NCI-H1417 (cell line): Measurements from ENCODE around the gene SMIM20.
A peak's percentile ranks its signal among the peaks of the same experiment; 100 is the strongest.

Source experiments
- DNase-seq, 3 experiments: peaks; one replicate each; lab custom pipeline; 2025; lab: John Stamatoyannopoulos, UW

The SMIM20 gene

GRCh38 chr4:25926462-25926861 is 12.4 kb downstream of the SMIM20 start:
- DNase-seq, result peak; percentile 64 to 89 (median 70)

- peak; percentile 22 to 90 (median 48) for DNase-seq
Observed at GRCh38 chr4:25927361-25928195, 13.6 kb downstream of the SMIM20 start.

- DNase-seq, result peak; percentile 55 to 89 (median 61)
Observed at GRCh38 chr4:25928379-25929297, 14.6 kb downstream of the SMIM20 start.

- DNase-seq, result peak in 2 of 3 experiments; percentile 37 to 73
Observed at GRCh38 chr4:25929298-25929686, 15.3 kb downstream of the SMIM20 start.

- no peak for DNase-seq
Observed at GRCh38 chr4:25930731-25931354, 16.8 kb downstream of the SMIM20 start.

GRCh38 chr4:25936696-25937095 is 22.7 kb downstream of the SMIM20 start:
- DNase-seq, result no peak

GRCh38 chr4:25937801-25938200 is 23.8 kb downstream of the SMIM20 start:
- DNase-seq, result no peak

DNA sequence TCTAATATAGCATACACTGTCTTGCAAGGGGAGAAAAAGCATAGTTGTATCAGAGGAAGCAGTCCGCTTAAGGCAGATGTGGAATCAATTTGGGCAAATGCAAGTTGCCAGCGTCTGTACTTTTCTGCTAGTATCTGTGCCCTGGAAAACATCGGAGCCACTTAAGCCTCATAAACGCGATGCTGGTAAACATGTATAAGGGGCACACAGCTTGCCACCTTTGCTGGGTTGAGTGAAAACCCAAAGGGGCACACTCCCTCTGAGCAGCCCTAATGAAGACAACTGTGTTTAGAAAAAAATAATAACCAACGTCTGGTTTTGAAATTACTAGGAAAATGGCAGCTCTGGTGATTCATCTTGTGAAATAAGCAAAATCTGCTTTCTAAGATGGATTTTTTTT is 24.3 kb downstream of the SMIM20 start:
- no peak for DNase-seq

DNA sequence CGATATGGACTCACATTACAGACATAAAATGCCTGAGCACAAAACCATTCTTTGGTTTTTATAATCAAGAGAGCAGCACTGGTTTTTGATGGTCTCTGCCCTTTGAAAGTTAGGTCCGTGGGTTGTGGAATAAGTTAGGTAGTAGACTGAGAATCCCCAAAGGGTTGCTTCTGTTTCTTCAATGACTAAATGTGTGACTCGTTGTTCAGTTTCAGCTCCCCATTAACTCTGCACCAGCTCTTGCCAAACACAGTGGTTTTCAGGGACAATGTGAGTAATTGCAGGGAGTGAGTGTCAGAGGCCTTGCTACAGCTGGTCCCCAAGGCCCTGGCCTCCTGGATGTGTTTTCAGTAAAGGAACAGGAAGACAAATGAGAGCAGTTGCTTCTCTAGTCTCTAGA is 24.8 kb downstream of the SMIM20 start:
- peak in 1 of 3 experiments; percentile 8 for DNase-seq

DNA sequence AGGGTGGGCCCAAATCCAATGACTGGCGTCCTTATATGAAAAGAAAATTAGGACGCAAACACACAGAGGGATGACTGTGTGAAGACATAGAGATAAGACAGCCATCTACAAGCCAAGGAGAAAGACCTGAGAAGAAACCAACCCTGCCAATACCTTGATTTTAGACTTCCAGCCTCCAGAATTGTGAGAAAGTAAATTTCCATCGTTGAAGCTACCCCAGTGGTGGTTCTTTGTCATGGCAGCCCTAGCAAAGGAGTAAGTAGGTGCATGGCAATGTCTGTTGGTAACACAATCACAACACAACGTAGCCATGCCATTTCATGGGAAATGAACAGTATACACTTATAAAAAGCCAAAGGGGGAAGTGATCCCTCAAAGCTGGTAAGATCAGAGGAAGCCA is 25.3 kb downstream of the SMIM20 start:
- DNase-seq, result no peak

DNA sequence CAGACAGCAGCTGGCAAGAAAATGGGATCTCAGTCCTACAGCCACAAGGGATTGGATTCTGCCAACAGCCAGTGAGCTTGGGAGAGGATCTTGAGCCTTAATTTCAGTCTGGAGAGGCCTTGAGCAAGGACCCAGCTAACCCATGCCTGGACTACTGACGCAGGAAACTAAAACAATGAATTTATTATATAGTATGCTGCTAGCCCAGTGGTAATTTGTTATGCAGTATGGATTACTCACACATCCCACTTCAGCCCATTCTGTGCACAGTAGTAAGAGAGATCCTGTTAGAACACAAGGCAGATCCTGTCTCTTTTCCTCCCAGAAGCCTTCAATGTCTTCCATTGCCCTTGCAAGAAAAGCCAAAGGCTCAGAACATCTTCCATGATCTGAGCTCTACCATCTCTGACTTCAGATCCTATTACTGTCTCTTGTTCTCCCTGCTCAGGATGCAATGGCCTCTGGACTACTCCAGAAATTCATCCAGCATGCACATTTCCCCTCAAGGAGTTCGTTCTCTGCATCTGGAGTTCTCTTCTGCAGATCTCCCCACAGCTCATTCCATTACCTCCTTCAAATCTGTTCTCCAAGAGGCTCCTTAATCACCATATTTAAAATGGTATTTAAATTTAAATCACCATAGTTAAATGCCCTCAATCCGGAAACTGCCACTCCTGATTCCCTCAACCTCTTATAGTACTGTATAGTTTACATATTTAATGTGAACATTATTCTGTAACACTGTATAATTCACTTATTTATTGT is 27.6 kb downstream of the SMIM20 start:
- no peak for DNase-seq

GRCh38 chr4:25943312-25943711 is 29.3 kb downstream of the SMIM20 start:
- no peak for DNase-seq

DNA sequence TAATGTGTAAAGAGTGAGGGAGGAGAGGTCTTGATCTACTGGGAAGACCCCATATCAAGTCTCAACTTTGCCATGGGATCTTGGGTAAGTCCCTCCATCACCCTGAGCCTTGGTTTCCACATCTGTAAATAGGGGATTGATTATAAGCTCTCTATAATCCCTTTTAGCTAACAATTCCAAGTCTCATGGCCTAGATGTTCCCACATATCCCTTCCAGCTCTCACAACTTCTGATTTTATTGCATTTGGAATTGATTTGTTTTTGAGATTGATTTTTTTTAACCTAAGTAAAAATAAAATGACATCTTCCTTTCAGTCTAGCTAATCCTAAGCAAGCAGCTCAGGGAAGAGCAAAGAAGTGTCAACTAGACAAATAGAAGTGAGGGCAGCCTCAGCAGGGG is 29.8 kb downstream of the SMIM20 start:
- DNase-seq, result no peak

DNA sequence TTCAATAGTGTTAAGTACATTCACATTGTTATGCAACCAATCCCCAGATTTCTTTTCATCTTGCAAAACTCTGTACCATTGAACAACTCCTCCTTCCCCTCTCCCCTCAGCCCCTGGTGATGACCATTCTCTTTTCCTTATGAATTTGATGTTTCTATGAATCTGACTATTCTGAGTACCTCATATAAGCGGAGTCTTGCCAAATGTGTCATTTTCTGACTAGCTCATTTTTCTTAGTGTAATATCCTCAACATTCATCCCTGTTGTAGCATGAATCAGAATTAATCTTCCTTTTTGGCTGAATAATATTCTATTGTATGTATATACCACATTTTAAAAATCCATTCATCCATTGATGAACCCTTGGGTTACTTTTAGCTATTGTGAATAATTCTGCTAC is 34.0 kb downstream of the SMIM20 start:
- DNase-seq, result no peak

- DNase-seq, result peak in 2 of 3 experiments; percentile 41 to 75
Observed at GRCh38 chr4:25949173-25949748, 35.2 kb downstream of the SMIM20 start.

DNA sequence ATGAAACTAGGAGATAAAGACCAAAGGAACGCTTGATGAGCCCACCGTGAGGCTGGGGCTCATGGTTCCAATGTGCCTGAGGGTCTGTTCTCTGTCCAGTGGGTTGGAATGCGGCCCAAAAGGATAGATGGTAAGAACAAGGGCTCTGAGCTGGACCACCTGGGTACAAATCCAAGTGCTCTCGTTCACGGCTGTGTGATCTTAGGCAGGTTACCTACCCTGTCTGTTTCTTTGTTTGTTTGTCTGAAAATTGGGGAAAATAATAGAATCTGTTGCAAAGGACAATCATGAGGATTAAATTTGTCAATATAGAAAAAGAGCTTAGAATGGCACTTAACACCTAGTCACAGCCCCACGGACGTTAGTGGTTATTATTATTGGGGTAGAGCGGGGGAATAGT is 36.0 kb downstream of the SMIM20 start:
- no peak for DNase-seq

DNA sequence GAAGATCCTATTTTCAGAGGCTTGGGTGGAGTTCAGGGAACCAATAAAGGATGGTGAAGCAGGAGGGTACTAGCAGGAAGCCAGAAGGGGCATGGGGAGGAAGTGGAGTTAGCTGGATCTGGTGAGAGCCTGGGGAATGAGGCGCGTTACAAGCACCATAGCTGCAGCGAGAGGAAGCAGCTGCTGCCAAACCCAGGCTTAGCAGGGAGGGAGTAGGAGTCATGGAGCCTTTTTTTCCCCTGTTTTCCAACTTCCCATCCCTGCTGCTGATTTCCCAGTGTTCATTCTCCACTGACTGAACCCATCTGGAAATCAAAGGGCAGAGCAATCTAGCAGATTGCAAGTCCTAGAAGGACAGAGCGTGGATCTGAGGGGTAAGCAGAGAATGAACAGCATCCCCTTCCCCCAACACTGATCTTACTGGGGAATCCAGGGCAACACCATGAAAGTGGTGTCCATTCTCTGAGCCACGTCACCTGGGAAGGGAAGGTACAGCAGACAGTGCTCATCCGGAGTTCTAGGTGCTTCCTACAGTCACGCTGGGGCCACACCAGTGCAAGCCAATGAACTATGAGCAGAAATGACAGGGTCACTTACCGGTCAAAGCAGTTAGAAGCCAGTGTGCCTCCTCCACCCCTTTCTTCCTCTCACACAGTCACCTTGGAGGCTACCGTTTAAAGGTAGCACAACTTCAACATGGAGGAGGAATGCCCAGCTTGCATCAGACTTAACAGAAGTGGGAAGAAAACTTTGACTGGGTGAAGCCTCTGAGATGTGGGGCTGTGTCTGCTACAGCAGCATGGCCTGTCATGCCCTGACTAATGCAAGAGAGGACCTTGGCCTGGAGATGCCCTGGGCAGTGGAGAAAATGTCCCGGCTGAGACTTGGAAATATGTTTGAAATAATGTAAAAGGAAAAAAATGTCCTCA is 36.7 kb downstream of the SMIM20 start:
- no peak for DNase-seq

DNA sequence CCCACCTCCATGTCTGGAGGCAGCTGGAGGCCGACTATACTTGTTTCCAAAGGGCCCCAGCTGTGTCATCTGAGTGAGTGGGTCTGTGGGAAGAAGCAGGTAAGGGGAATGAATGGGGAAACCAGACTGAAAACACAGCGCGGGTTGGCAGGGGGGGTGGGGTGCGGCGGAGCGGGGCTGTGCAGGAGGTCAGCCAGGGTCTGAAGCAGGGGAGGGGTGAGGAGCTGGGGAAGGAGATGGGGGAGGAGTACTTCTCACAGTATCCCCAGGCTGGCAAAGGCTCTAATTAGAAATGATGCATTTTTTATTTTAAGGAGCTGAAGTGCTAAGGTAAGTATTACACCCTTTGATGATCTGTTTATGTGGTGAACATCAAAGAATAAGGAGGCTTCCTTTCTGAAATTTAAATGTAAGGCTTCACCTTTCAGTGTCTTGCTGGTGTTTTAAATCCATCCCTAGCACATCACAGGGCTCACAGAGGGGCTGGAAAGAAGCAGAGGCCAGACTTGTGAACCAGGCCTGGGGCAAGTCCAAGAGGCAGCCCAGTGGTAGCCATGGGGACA is 37.5 kb downstream of the SMIM20 start:
- peak in 1 of 3 experiments; percentile 14 for DNase-seq

DNA sequence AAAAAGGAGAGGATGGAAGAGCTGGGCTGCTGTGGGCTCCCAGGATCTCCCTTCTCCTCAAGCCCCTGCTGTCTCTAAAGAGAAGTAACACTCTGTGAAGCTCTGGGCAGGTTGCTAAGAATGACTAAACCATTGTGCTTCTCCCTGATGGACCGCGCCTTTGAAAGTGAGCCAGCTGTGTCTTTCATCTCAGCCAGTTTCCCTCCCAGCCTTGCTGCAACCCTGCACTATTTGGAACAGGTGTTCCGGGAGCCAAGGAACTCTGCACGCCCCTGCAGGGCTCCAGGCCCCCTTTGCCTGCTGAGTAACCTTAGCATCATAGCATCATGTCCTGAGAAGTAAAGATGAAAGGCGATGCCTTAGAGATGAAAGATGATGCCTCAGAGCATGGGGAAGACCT is 39.7 kb downstream of the SMIM20 start:
- peak in 2 of 3 experiments; percentile 23 to 24 for DNase-seq
